GM11168 (cell line): ENCODE data around the gene ETFB.

Source experiments
- in situ Hi-C: fragments of 300-500 bp; cut with MboI; formaldehyde crosslinking; loops from one replicate; pipeline ENCODE4 v1.12.0; 2022; ENCODE audit warnings: low sequenced_read_pairs; ENCODE audit not compliant: unreplicated experiment

The ETFB gene

DNA sequence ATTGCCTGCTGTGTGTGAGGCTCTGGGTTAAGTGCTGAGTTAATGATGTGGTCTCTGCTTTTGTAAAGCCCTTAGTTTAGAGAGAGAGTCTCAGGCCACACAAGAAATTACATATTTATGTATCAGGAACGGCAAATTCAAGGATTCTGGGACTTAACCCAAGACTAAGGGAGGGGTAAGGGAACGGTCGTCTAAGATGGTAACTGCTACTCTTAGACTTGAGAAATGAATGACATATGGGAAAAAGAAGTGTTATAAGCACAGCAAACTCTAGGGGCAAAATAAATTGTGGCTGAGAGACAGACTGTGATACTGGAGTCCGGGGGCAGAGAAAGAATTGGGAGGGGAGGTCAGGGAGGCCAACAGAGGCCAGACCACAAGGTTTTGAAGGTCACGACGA, 34.5 kb downstream of the ETFB start:
- in situ Hi-C loops: loop anchor here (10.0 kb wide), 1 partner anchor 333 kb away; no protein-coding TSS in a partner anchor

DNA sequence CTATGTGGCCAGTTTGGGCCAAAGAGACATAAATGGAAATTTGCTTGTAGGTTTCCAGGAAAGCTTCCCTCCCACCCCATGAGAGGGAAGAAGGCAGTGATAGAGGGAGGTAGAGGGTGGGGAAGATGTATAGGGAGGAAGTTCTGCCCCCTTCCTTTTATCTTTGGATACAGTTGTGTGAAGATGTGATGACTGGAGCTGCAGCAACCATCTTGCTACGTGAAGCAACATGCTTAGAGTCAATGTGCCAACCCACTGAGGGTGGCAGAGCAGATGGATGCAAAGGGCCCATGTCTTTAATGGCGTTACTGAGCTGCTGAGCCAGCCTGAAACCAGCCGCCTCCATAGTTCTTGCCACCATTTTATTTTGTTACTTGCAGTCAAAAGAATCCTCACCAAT, 35.0 kb downstream of the ETFB start:
- in situ Hi-C loops: loop anchor here (10.0 kb wide), 1 partner anchor 334 kb away; no protein-coding TSS in a partner anchor

DNA sequence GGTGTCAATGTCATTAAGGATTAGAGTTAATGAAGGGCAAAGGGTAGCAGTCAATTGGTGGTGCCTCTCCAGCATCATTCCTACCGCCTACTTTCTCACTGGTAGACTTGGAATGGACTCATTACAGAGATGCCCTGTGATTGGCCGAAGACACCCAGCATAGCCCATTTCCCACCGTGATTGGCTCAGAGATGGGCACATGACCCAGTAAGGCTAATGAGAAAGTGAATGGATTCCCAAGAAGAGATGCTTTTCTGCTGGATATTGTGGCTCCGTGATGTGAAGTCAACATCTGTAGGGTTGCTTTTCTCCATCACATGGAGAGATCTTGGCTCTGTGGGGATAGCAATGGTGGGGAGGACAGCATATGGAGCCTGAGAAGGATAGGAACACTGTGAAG, 35.8 kb downstream of the ETFB start:
- in situ Hi-C loops: loop anchor here (10.0 kb wide), 1 partner anchor 334 kb away; no protein-coding TSS in a partner anchor

DNA sequence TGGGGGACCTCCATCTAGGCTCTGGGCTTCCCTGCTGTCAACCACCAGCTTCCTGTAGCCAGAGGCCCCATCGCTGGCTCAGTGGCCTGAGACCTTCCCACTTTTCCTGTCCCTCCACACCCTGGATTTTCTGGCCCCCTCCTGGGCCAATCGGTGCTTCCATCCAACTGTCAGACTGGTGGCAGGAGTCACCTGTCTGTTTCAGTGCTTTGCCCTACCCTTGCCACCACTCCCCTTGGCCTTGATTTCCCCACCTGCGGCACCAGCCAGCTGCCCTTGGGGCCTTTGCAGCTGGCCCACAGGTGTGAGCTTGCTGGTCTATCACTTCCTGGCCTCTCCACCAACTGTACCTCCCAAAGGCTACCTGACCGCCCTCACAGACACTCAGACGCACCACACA, 36.8 kb downstream of the ETFB start:
- in situ Hi-C loops: no loop called here

DNA sequence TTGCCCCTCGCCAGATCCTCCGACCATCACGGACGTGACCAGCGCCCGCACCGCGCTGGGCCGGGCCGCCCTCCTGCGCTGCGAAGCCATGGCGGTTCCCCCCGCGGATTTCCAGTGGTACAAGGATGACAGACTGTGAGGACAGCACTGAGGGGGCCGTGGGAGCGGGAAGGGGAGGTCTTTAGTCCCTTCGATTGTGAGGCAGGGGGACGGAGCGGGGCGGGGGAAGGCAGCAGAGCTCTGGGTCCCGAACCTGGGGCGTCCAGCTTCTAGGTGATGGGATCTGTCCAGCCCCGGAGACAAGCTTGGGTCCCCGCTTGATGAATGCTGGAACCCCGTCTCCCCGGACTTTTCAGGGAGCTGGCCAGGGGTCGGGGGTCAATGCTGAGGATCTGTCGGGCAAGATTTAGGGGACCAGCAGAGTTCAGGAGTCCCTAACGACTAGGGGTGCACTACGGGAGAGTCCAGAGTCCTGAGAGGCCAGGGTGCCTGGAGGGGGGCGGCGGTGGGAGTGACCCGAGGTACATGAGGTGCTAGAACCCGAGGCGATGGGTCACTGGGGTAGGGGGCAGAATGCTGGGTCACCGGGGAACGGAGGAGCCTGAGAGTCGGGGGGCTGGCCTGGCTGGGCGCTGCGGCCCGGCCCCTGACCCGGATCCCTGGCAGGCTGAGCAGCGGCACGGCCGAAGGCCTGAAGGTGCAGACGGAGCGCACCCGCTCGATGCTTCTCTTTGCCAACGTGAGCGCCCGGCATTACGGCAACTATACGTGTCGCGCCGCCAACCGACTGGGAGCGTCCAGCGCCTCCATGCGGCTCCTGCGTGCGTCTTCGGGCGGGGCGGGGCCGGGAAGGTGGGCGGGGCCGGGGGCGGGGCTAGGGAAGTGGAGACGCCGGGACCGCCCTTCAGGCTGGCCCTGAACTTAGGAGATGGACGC, 38.9 kb downstream of the ETFB start:
- in situ Hi-C loops: no loop called here

DNA sequence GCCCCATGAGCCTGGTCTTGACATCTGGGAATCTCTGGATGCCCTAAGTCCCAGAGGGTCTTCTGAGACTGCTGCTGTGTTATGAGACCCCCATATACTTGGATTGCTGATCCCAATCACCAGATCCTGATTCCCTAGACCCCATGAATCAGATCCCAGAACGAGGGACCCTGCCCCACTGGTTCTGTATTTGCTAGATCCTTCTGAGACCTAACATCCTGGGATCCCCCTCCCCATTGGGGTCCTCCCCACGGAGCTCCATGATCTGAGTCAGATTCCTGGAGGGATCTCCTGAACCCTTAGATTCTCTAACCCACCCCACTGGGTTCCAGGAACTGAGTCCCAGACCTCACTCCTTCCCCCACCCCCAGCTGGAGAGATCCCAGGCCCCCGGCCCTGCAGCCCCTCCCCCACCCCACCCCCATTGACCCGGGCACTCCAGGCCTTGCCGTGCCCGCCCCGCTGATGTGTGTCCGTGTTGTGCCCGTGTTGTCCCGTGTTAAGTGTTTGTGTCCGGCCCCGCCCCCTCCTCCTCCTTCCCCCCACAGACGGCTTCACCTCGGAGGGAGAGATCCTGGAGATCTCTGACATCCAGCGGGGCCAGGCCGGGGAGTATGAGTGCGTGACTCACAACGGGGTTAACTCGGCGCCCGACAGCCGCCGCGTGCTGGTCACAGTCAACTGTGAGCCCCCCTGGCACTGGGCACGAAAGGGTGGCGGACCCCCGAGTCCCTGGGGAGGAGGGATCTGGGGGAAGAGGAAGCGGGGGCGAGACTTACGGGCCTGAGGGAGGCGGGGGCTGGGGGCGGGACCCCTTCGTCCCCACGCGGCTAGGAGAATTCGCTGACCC, 39.7 kb downstream of the ETFB start:
- in situ Hi-C loops: no loop called here

DNA sequence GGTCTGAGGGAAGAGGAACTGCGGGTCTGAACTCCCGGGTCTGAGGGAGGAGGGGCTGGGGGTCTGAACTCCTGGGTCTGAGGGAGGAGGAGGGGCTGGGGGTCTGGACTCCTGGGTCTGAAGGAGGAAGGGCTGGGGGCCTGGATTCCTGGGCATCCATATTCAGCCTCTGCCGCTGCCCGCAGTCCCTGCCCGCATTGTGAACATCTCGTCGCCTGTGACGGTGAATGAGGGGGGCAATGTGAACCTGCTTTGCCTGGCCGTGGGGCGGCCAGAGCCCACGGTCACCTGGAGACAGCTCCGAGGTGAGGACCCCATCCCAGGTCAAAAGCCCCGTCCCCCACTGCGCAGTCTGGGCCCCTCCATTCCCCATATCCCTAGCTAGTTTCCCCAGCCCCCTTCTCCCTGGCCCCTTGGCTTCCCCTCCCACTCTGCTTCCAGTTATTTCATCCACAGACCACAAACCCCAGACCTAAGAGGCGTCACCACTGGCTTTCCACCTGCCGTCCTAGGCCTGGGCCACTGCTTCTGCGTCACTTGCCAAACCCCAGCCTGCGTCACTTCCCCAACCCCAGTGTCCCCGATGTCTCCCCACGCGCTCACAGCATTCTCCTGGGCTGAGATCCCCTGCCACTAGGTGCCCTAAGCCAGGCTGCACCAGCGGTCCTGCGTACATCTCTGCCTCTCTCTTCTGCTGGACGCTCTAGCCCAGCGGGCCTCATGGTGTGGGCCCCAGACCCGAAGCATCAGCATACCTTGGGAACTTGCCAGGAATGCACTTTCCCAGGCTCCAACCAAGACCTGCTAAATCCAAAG, 40.8 kb downstream of the ETFB start:
- in situ Hi-C loops: no loop called here

DNA sequence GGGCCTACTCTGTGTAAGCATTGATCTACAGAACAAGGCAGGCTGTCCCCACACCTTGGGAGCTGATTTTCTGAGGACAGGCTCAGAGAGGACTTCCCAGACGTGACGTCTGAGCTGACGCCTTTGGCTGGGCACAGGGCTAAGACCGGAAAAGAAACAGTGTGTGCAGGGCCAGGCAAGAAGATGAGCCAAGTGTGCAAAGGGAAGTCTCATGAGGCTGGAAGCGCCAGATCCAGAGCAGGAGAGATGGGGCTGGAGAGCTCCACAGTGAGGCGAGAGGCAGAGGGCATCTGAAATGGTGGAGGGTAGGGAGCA, 42.1 kb downstream of the ETFB start:
- in situ Hi-C loops: no loop called here

DNA sequence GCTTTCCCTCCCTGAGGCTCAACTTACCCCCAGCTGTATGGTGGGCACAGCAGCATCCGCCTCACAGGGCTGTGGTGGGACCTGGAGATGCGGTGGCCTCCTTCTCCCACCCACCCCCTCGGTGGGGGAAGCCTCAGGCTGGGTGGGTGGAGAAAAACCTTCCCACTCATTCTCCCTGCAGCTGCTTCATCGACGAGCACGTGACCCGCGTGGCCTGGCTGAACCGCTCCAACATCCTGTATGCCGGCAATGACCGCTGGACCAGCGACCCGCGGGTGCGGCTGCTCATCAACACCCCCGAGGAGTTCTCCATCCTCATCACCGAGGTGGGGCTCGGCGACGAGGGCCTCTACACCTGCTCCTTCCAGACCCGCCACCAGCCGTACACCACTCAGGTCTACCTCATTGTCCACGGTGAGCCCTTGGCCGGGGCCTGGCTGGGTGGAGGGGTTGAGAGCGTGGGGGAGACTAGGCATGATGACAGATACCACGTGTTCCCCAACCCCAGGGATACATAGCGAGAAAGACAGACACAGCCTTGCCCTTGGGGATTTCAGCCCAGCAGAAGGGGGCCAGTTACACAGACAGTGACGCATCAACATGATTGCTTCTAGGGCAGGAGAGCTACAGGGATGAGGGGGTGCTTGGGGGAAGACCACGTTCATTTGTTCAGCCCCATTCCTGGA, 42.6 kb downstream of the ETFB start:
- in situ Hi-C loops: no loop called here

DNA sequence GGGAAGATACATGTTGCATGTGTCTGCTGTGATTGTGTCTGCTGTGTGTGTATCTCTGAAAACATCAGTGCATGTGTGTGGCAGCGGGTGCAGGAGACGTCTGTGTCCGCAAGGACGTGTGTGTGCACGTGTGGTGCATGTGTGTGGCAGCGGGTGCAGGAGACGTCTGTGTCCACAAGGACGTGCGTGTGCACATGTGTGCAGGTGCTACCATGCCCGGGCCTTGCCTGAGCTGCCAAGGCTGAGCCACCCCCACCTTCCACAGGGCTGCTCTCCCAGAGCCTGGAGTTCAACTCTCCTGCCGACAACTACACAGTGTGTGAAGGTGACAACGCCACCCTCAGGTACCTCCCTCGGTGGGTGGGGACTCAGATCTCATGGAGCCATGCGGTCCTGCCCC, 44.4 kb downstream of the ETFB start:
- in situ Hi-C loops: no loop called here

DNA sequence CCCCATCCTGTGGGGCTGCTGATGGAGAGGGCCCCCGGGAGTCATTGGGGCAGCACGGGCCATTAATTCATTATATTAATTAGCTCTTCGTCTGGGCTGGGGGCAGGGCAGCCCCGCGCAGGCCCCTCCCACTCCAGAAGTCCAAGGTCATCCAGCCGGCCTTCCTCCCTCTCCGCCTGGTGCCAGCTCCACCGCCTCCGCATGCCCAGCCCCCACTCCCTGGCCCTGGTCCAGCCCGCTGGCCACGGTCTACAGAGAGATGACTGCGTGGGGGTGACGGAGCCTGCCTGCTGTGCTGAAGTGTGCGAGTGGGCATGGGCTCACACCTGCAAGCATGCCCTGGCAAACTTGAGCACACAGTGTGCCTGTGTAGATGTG, 45.9 kb downstream of the ETFB start:
- in situ Hi-C loops: no loop called here

DNA sequence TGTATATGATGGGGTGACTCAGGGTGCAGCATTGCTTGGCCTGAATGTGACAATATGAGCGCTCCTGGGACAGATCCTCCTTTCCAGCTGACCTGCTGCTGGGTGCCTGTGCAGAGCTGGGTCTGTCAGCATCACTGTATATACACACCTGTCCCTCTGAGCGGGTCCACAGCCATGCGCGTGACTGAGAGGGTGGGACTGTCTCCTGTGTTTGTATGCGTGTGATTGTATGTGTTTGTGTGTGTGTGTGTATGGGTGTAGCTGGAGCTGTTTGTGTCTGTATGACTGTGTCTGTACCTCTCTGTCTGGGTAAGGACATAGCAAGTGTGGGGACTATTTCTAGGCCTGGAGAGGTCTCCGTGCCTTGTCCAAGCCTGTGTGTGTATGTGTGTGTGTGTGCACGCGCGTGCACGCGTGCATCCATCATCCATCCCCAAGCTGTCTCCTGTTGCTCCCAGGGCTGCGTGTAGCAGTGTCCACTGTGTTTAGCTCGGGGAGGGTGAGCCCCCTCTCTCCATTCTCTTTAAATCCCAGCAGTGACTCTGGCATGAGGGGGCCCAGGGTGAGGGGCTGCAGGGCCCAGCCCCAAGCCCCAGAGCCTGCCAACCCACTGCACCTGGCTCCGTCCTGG, 46.4 kb downstream of the ETFB start:
- in situ Hi-C loops: no loop called here

DNA sequence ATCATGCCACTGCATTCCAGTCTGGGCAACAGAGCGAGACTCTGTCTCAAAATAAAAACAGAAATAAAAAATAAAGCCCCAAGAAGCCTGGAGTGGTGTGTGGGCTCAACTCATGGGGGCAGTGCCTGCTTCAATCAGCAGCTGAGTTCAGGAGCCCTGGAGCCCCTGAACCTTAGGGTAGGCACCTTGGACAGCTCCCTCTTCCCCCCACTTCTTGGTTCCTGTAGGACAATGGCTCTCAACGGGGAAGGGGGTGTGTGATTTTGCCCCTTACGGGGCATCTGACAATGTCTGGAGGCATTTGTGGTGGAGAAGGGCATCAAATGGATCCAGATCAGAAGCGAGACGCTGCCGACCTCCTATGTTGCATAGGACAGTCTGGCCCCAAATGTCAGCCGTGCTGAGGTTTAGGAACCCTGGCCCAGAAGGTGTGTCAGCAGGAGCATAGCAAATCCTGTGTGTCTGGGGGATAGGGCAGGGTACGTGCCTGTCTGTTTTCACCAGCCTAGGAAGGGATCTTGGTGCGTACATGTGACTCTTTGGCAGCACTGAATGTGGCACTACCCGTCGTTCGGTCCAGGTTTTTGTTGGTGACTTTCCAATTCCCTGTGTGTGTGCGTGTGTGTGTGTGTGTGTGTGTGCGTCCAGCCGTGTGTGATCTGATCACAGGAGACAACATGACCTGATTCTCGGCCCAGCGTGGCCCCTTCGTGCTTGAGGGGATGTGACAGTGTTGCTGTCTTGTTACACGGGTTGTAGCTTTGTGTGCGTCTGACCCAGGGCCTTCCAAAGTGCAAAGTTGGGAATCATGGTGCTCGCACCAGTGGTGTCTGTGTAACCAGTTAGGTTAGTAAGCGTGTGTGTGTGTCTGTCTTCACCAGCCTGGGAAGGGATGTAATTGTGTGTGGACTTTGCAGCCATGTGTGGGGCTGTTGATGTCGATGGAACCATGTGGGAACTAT, 47.2 kb downstream of the ETFB start:
- in situ Hi-C loops: no loop called here

DNA sequence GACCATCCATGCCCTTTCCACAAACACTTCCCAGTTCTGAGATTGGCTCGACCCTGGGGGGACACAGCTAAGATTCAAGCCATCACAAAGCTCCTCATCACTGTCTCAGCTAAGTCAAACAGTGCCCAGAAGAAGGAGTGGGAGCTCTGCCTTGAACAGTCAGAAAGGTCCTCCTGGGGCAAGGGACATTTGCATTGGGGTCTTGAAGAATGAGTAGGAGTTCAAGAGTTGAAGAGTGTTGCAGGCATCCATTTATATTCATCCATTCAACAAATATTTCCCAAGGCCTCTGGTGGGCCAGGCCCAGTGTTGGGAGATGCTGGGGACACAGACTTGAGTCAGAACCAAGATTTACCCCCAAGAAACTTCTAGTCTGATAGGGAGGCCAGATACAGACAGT, 48.2 kb downstream of the ETFB start:
- in situ Hi-C loops: no loop called here

DNA sequence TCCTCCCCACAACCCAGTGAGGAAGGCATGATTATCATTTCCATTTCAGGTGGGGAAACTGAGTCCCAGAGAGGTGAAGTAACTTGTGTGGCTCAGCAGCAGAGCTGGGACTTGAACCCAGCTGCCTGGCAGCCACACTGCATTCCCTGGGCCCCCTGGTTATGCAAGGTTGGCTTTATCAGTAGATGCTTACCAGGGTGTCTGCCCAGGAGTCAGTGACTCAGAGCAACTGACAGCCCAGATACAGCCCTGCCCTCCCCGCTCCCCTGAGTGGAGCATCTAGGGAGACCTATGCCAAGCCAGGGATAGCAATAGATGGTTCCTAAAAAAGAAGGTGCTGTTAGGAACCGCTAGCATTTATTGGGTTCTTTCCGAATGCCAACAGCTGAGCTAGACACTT, 48.8 kb downstream of the ETFB start:
- in situ Hi-C loops: no loop called here

DNA sequence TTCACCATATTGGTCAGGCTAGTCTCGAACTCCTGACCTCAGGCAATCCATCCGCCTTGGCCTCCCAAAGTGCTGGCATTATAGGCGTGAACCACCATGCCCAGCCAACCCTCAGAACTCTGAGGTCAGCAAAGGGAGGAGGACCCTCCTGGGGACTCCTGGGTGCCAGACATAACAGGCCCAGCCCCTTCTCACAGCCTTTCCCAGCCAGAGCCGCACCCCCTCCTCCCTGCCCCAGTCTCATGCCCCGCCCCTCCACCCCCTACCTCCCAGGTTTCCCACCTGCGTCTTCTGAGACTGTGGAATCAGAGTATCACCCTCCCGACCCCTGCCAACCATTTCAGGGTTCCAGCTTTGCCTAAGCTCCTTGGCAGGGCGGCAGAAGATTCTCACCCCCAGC, 49.5 kb downstream of the ETFB start:
- in situ Hi-C loops: no loop called here

DNA sequence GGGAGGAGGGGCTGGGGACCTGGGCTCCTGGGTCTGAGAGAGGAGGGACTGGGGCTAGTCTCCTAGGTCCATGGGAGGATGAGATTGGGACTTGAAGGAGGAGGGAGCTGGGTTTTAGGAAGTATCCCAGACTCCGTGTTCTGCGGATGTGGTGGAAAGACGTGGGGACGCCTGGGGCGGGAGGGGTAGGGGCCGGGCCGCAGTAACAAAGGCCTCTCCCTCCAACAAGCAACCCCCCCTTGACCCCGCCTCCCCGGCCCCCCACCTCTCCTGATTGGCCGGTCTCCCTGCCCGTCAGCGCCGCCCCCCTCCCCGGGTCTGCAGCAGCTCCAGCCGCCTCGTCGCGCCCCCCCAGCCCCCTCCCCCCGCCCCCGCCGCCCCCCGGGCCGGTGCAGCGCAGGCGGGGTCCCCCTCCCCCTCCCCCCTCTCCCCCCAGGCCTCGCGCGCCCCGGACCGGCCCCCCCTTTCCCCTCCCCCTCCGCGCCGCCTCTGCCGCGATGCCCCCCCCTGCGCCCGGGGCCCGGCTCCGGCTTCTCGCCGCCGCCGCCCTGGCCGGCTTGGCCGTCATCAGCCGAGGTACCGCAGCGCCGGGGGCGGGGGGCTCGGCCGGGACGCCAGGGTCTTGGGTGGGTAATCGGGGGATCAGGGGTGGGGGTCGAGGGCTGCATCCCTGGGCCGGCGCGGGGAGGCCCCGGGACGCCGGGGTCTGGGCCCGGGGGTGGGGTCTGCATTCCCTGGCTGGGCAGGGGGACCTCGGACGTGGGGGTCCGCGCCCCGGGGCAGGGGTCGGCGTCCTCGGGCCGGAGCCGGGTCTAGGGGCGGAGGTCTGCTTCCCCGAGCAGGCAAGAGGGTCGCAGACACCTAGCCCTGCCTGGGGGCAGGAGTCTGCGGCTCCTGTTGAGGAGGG, 54.6 kb downstream of the ETFB start, which contains the start of gene IGLON5:
TSS of gene IGLON5 (plus strand) at position 294 of the 907 bp plus-strand sequence. CDS start at position 498, 204 bp downstream.
- in situ Hi-C loops: no loop called here
